Ovary (tissue), 9 donors: ENCODE results near the gene IL2. TPM values are rescaled to one million over a fixed set of nuclear protein-coding genes. Genes with fewer than 3 reads are reported as not detected.

Source experiments
- DNase-seq, 5 donors: peaks; one replicate each; pipeline ENCODE4 v3.0.0-alpha.2; 2019 to 2020
- H3K27ac ChIP-seq, 2 donors: fragments of 200-600 bp; one replicate each; pipeline versions ENCODE4 v1.5.1 to v1.8.0; 2019 to 2022
- H3K27me3 ChIP-seq: fragments of 200-600 bp; one replicate; pipeline ENCODE4 v1.8.0; 2022
- H3K36me3 ChIP-seq: fragments of 200-600 bp; sonication (generic); one replicate; pipeline ENCODE4 v1.5.1; 2019
- H3K4me1 ChIP-seq: one replicate; pipeline ENCODE4 v1.8.1; 2013; ENCODE audit warnings: mild to moderate bottlenecking, moderate library complexity; ENCODE audit not compliant: insufficient read depth
- H3K4me3 ChIP-seq: fragments of 200-600 bp; sonication (generic); one replicate; pipeline ENCODE4 v1.5.1; 2017
- H3K9me3 ChIP-seq, 2 donors: fragments of 200-600 bp in 1 of 2; sonication (generic) in 1 of 2; one replicate each; pipeline versions ENCODE4 v1.5.1 to v1.8.1; 2013 to 2019; ENCODE audit warnings: mild to moderate bottlenecking in 1 of 2, moderate library complexity in 1 of 2
- EP300 ChIP-seq: sonication (generic); formaldehyde crosslinking; IDR thresholded peaks from one replicate; pipeline ENCODE4 v1.6.1; 2017; ENCODE audit warnings: antibody characterized with exemption
- POLR2A ChIP-seq: fragments of 450-650 bp; IDR thresholded peaks from one replicate; pipeline ENCODE4 v1.6.1; 2017; ENCODE audit warnings: antibody characterized with exemption, mild to moderate bottlenecking, moderate library complexity
- WGBS, 3 donors: extraction: QIAGEN DNeasy Blood & Tissue Kit in 1 of 3; methylation state at CpG; one replicate each; pipeline versions ENCODE4 v1.1.5 to v1.1.7; 2013 to 2017; 5-methylcytosine and 5-hydroxymethylcytosine counted together
- intact Hi-C, 4 donors: fragments of 100-400 bp; cut with DNase I; formaldehyde crosslinking; loops; one replicate each; pipeline versions ENCODE4 v1.11.0 to v1.15.1; 2022 to 2023
- polyA plus RNA-seq, 2 donors: library from polyadenylated mRNA; stranded (reverse); fragments of 200-250 nt in 1 of 2; fragments of 350-450 nt in 1 of 2; fragmentation: Illumina TruSeq in 1 of 2; extraction: RNeasy Lipid Tissue Mini Kit (QIAGEN cat#74804) in 1 of 2; gene quantifications; one replicate each; pipeline ENCODE4 v1.2.3, GENCODE V29; 2013 to 2014
- total RNA-seq, 7 donors: library from RNA; depleted of rRNA in 2 of 7; stranded (reverse); fragments of >200 nt in 2 of 7; fragmentation: NEBNext Ultra II Directional in 3 of 7; extraction: Animal tissue kit (Norgen Biotek cat#: 25700) in 3 of 7; gene quantifications; one replicate each; pipeline versions ENCODE4 v1.1.0 to v1.2.4, GENCODE V29; 2016 to 2023
- TF ChIP-seq, protein P1 (sequence below), 3 donors: fragments of 450-650 bp in 2 of 3; fragments of 200-600 bp in 1 of 3; IDR thresholded peaks; one replicate each; pipeline versions ENCODE4 v1.5.1 to v1.8.0; 2016 to 2022; ENCODE audit warnings: antibody characterized with exemption in 3 of 3, mild to moderate bottlenecking in 1 of 3
- donor health status: DM: no; HTN: no; CAD: no; lungs with moderate emphysema.
- donor health status: DM: no; HTN: no; CAD: no.
- donor health status: Bipolar disorder and iron deficiency.
- donor health status: DM: yes; HTN: yes; CAD: no.
- donor health status: DM: no; HTN: no; CAD: no.
- donor health status: DM: yes; HTN: yes; CAD: no.

IL2 gene
- total and polyA plus RNA-seq, 9 donors = 2.3 TPM; not detected in 8

DNA sequence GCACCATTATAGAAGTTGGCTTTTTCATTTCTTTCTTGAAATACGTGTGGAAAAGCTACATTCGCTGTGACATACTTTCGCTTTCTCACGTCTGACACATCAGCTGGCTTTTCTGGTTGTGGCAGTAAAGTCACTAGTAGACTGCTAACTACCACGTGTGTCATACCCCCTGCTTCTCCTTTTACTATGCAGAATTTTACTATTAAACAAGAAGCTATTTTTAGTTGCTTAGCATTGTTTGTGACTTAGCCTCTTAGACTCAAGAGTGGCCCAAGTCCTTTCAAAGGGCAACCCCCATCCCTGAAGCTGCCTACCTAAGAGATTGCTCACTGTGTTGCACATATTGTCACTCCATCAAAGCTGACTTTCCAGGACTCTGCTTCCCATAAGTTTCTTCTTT lies 2.1 kb upstream of the IL2 start:
- 62 to 77% (median 64%) methylated on average over 5 of the region's 5 CpGs for WGBS, 3 donors
- Histone ChIP-seq H3K36me3 (no peaks in the 10 kb centered on the region), H3K27me3 (no peaks in the 10 kb centered on the region), H3K27ac (no peak overlapping the region), H3K4me1 (no peaks in the 10 kb centered on the region), H3K4me3 (no peak overlapping the region), H3K9me3 (no peaks in the 10 kb centered on the region)
- DNase-seq = no peak
- intact Hi-C loops = no loop called here
- TF ChIP-seq POLR2A (no peak), EP300 (no peak)
- TF ChIP-seq, protein P1, sequence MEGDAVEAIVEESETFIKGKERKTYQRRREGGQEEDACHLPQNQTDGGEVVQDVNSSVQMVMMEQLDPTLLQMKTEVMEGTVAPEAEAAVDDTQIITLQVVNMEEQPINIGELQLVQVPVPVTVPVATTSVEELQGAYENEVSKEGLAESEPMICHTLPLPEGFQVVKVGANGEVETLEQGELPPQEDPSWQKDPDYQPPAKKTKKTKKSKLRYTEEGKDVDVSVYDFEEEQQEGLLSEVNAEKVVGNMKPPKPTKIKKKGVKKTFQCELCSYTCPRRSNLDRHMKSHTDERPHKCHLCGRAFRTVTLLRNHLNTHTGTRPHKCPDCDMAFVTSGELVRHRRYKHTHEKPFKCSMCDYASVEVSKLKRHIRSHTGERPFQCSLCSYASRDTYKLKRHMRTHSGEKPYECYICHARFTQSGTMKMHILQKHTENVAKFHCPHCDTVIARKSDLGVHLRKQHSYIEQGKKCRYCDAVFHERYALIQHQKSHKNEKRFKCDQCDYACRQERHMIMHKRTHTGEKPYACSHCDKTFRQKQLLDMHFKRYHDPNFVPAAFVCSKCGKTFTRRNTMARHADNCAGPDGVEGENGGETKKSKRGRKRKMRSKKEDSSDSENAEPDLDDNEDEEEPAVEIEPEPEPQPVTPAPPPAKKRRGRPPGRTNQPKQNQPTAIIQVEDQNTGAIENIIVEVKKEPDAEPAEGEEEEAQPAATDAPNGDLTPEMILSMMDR (IDR thresholded peaks at IDR 0.05) = no peak

DNA sequence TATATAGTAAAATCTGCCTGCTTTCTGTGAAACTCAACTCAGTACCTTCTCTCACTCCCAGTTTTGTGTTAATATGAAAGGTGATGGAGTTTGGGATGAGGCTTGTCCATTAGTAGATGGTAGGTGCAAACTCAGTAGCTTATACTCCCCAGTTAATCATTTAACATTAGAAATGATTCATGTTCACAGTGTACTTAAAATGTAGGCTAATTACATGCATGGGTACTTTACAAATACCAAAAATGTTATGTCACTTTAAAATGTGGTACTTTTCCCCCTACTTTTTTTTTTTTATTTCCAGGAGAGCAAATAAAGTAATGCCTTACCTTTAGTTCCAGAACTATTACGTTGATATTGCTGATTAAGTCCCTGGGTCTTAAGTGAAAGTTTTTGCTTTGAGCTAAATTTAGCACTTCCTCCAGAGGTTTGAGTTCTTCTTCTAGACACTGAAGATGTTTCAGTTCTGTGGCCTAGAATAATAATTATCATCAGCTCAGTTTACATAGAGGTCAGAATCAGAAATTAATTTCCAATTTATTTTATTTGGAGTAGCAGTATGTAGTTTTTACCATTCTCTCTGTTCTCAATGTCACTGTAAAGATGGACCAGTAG lies 3.0 kb downstream of the IL2 start:
- H3K27me3 ChIP-seq = no peaks in the 10 kb centered on the region
- no peak overlapping the region for H3K4me3 ChIP-seq
- no peak for DNase-seq
- TF ChIP-seq EP300 (no peak), POLR2A (no peak)
- TF ChIP-seq, protein P1 (IDR thresholded peaks at IDR 0.05) = no peak
- H3K4me1 ChIP-seq = no peaks in the 10 kb centered on the region
- H3K9me3 ChIP-seq = no peaks in the 10 kb centered on the region
- WGBS, 3 donors = 19 to 34% (median 20%) methylated on average over 1 of the region's 1 CpG
- intact Hi-C loops = no loop called here
- no peak overlapping the region for H3K27ac ChIP-seq
- no peaks in the 10 kb centered on the region for H3K36me3 ChIP-seq

DNA sequence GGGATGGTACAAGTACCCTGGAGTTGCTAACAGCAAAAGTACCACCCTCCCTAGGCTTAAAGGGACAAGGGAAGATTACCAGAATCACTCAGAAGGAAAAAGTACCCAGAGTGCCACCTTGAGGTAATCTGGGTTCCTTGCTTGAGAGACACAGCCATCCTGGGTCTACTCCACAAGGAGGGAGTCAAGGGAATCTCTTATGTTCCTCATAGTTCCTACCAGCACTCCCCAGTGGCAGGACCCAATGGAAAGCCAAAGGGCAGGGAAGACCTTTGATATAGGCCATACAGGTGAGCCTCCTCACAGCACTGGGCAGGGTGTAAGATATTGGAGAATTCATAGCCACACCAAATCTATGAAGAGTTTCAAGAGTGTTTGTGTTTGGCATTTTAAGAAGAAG lies 5.7 kb downstream of the IL2 start:
- H3K4me3 ChIP-seq = no peak overlapping the region
- H3K9me3 ChIP-seq = no peaks in the 10 kb centered on the region
- H3K27ac ChIP-seq = no peak overlapping the region
- no peaks in the 10 kb centered on the region for H3K27me3 ChIP-seq
- no peaks in the 10 kb centered on the region for H3K4me1 ChIP-seq
- no peak for DNase-seq
- intact Hi-C loops = no loop called here
- TF ChIP-seq, protein P1 (IDR thresholded peaks at IDR 0.05) = no peak
- TF ChIP-seq EP300 = no peak
- no peaks in the 10 kb centered on the region for H3K36me3 ChIP-seq

DNA sequence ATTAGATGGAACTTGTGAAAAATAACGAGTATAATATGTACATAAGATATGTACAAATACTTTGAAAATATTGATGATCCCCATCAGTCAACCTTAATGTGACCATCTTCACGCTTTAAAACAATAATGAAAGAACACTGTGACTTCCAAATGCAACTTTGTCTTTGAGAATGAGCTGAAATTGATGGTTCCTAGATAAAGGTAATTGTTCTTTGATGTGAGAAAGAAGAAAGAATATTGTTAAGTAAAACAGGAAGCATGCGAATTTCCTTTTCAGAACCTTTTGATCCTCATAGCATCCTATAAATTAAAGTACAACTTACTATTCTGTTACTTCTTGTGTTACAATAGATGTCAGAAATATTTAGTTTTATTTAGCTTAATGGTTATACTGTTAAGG lies 22.2 kb downstream of the IL2 start:
- no peaks in the 10 kb centered on the region for H3K4me1 ChIP-seq
- DNase-seq = no peak
- no peaks in the 10 kb centered on the region for H3K27me3 ChIP-seq
- intact Hi-C loops = no loop called here
- TF ChIP-seq POLR2A (no peak), EP300 (no peak)
- TF ChIP-seq, protein P1 (IDR thresholded peaks at IDR 0.05) = no peak
- H3K36me3 ChIP-seq = no peaks in the 10 kb centered on the region
- 74 to 82% (median 75%) methylated on average over 3 of the region's 3 CpGs for whole genome bisulfite sequencing, 3 donors
- no peaks in the 10 kb centered on the region for H3K9me3 ChIP-seq
- H3K4me3 ChIP-seq = no peak overlapping the region
- no peak overlapping the region for H3K27ac ChIP-seq
